ENCODE data around the gene SH3BGR. TPM values are rescaled to one million over a fixed set of nuclear protein-coding genes. Genes with fewer than 3 reads are reported as not detected.
"Not testable (repeated sequence)": the region's sequence is repeated elsewhere in the genome, so short reads cannot be mapped to it uniquely, and the experiment has no call there.

The SH3BGR gene
- total and polyA plus RNA-seq, 2 of the 4 experiments (the other 2 are of a cell fraction) = 1.6 to 2.0 TPM

GRCh38 chr21:39419204-39419603, 32.6 kb upstream of the SH3BGR start:
- H3K4ac ChIP-seq (ENCODE audit: low read depth, low read length); H3K56ac ChIP-seq (ENCODE audit: extremely low read depth, insufficient read depth, low read length); H2BK15ac ChIP-seq (ENCODE audit: low read depth, low read length); H2AK9ac ChIP-seq (replicated peaks; ENCODE audit: low read depth, low read length, poor library complexity); H3K23ac ChIP-seq (ENCODE audit: low read depth, low read length); H2AK5ac ChIP-seq (ENCODE audit: low read depth, low read length); H3K36me3 ChIP-seq (ENCODE audit: control insufficient read depth, insufficient read depth, low read length); H2BK20ac ChIP-seq (ENCODE audit: low read depth, low read length); H4K8ac ChIP-seq (ENCODE audit: low read depth in 2 of 2, low read length in 2 of 2); CTCF ChIA-PET; H3K18ac ChIP-seq (ENCODE audit: low read depth, low read length); H3K4me3 ChIP-seq (ENCODE audit: insufficient read depth, low read depth, low read length); H3K27ac ChIP-seq (ENCODE audit: insufficient read depth, low read length); H2BK120ac ChIP-seq (ENCODE audit: low read depth, low read length); H4K20me1 ChIP-seq (ENCODE audit: insufficient read depth, low read length); H3K9me3 ChIP-seq (ENCODE audit: control insufficient read depth, insufficient read depth, low read length); intact Hi-C loops (cut with micrococcal nuclease); H3K4me1 ChIP-seq (ENCODE audit: control insufficient read depth, insufficient read depth, low read length); H2BK5ac ChIP-seq (ENCODE audit: low read depth, low read length, poor library complexity, severe bottlenecking); H3K14ac ChIP-seq (replicated peaks; ENCODE audit: low read depth, low read length); dilution Hi-C loops (cut with HindIII; ENCODE audit: low sequenced_read_pairs, unreplicated experiment); H3K27me3 ChIP-seq (ENCODE audit: control insufficient read depth, insufficient read depth, low read length); H2AFZ ChIP-seq (replicated peaks; ENCODE audit: low read length, poor library complexity); H3K4me2 ChIP-seq (ENCODE audit: low read depth, low read length); H3K9me1 ChIP-seq (ENCODE audit: insufficient read depth, low read length); POLR2A ChIA-PET (ENCODE audit: unreplicated experiment); DNase-seq; in situ Hi-C loops (cut with MboI; ENCODE audit: low sequenced_read_pairs); H3K79me1 ChIP-seq (ENCODE audit: low read depth in 1 of 2, low read length in 2 of 2); ATAC-seq (ENCODE audit: low read depth); H4K5ac ChIP-seq (ENCODE audit: low read depth, low read length); H3K9ac ChIP-seq (ENCODE audit: low read depth, low read length); H4K91ac ChIP-seq (ENCODE audit: insufficient read depth, low read depth, low read length); BruUV-seq (replicated peaks): not testable (repeated sequence)
- no CpG with 5 or more reads among the region's 5 CpGs for WGBS, 2 experiments (ENCODE audit: extremely low coverage in 2 of 2, insufficient read length in 1 of 2)

Measured in IMR-90 (cell line).